Mesenteric fat pad (tissue), 1 donor: ENCODE results near the gene CCDC89. TPM values are rescaled to one million over a fixed set of nuclear protein-coding genes. Genes with fewer than 3 reads are reported as not detected.

ENCODE experiments used
- DNase-seq: peaks from one replicate; pipeline ENCODE4 v3.0.0-alpha.2; 2020; ENCODE audit warnings: low spot score
- long read RNA-seq: library from polyadenylated mRNA; unstranded; transcript quantifications from one replicate; pipeline ENCODE4 v2.0.0, GENCODE V29; 2020
- total RNA-seq: library from RNA; stranded (reverse); fragmentation: NEBNext Ultra II Directional; extraction: Animal tissue kit (Norgen Biotek cat#: 25700); gene quantifications from one replicate; pipeline ENCODE4 v1.2.1, GENCODE V29; 2021
- donor health status: DM: yes; HTN: yes; CAD: no.

CCDC89 gene
- 0.84 TPM for total RNA-seq
- long read RNA-seq, transcript CCDC89-201 (1 exons, 1,412 nt): major isoform, 7 of 7 reads
- long read RNA-seq, partial matches to known transcripts: 0 of 7 reads
- long read RNA-seq, other reads (novel, unspliced or antisense): 0 of 7 reads

GRCh38 chr11:85685820-85686459 lies at the start of gene CCDC89:
Gene CCDC89 (minus strand): TSS chr11:85686195. CDS start chr11:85686130, 65 bp downstream.
- no peak for DNase-seq

GRCh38 chr11:85732965-85733364 lies 47.0 kb upstream of the CCDC89 start:
- DNase-seq: no peak

GRCh38 chr11:85726381-85726780 lies 40.4 kb upstream of the CCDC89 start:
- DNase-seq: no peak

- no peak for DNase-seq
Observed at GRCh38 chr11:85725510-85726258, 39.7 kb upstream of the CCDC89 start.

GRCh38 chr11:85724748-85725465 lies 38.9 kb upstream of the CCDC89 start:
- DNase-seq: no peak

GRCh38 chr11:85723088-85723487 lies 37.1 kb upstream of the CCDC89 start:
- no peak for DNase-seq

- DNase-seq: no peak
Observed at GRCh38 chr11:85721191-85721590, 35.2 kb upstream of the CCDC89 start.

GRCh38 chr11:85718991-85719807 lies 33.2 kb upstream of the CCDC89 start:
- no peak for DNase-seq

GRCh38 chr11:85718126-85718943 lies 32.3 kb upstream of the CCDC89 start:
- no peak for DNase-seq

GRCh38 chr11:85717429-85717828 lies 31.4 kb upstream of the CCDC89 start:
- DNase-seq: no peak

GRCh38 chr11:85712953-85713352 lies 27.0 kb upstream of the CCDC89 start:
- no peak for DNase-seq

GRCh38 chr11:85710917-85711316 lies 24.9 kb upstream of the CCDC89 start:
- no peak for DNase-seq

GRCh38 chr11:85709941-85710702 lies 24.1 kb upstream of the CCDC89 start:
- DNase-seq: no peak

GRCh38 chr11:85705800-85706199 lies 19.8 kb upstream of the CCDC89 start:
- DNase-seq: no peak

GRCh38 chr11:85704967-85705366 lies 19.0 kb upstream of the CCDC89 start:
- no peak for DNase-seq

GRCh38 chr11:85699957-85700741 lies 14.2 kb upstream of the CCDC89 start:
- DNase-seq: no peak

GRCh38 chr11:85698195-85698594 lies 12.2 kb upstream of the CCDC89 start:
- DNase-seq: no peak

- DNase-seq: no peak
Observed at GRCh38 chr11:85697747-85698146, 11.8 kb upstream of the CCDC89 start.

- no peak for DNase-seq
Observed at GRCh38 chr11:85695546-85695945, 9.6 kb upstream of the CCDC89 start.
